Measurements from ENCODE around the gene FOS. TPM values are rescaled to one million over a fixed set of nuclear protein-coding genes. Genes with fewer than 3 reads are reported as not detected.
"Not testable (repeated sequence)": the region's sequence is repeated elsewhere in the genome, so short reads cannot be mapped to it uniquely, and the experiment has no call there.

Gene FOS
- total RNA-seq, 1 donor from 2014 or later = 2.7 TPM

- H3K4me3 ChIP-seq (ENCODE audit: low read depth, low read length) = peak overlapping the region; percentile 90
- no peak for DNase-seq (ENCODE audit: low read depth)
- no peak for TF ChIP-seq CTCF (conservative IDR thresholded peaks at IDR 0.05; ENCODE audit: low read depth, low read length)
Measured at GRCh38 chr14:75281654-75282019, 3.0 kb downstream of the FOS start.

GRCh38 chr14:75282170-75282554 is 3.5 kb downstream of the FOS start:
- H3K4me3 ChIP-seq (ENCODE audit: low read depth, low read length) = no peak overlapping the region
- TF ChIP-seq CTCF (conservative IDR thresholded peaks at IDR 0.05; ENCODE audit: low read depth, low read length) = no peak
- no peak for DNase-seq (ENCODE audit: low read depth)

GRCh38 chr14:75282555-75283161 is 4.0 kb downstream of the FOS start:
- H3K4me3 ChIP-seq (ENCODE audit: low read depth, low read length) = not testable (repeated sequence)
- peak; percentile 53 for DNase-seq (ENCODE audit: low read depth)

GRCh38 chr14:75283162-75283832 is 4.7 kb downstream of the FOS start:
- no peak for DNase-seq (ENCODE audit: low read depth)
- H3K4me3 ChIP-seq (ENCODE audit: low read depth, low read length) = no peak overlapping the region
- peak; percentile 40 for TF ChIP-seq CTCF (conservative IDR thresholded peaks at IDR 0.05; ENCODE audit: low read depth, low read length)

GRCh38 chr14:75283833-75284563 is 5.4 kb downstream of the FOS start:
- H3K4me3 ChIP-seq (ENCODE audit: low read depth, low read length) = no peak overlapping the region
- TF ChIP-seq CTCF (conservative IDR thresholded peaks at IDR 0.05; ENCODE audit: low read depth, low read length) = no peak
- no peak for DNase-seq (ENCODE audit: low read depth)

GRCh38 chr14:75285331-75285730 is 6.7 kb downstream of the FOS start:
- TF ChIP-seq CTCF (conservative IDR thresholded peaks at IDR 0.05; ENCODE audit: low read depth, low read length) = no peak
- no peak overlapping the region for H3K4me3 ChIP-seq (ENCODE audit: low read depth, low read length)
- no peak for DNase-seq (ENCODE audit: low read depth)

- DNase-seq (ENCODE audit: low read depth) = no peak
Measured at GRCh38 chr14:75286313-75286712, 7.7 kb downstream of the FOS start.

More at GRCh38 chr14:75286313-75286712, 7.7 kb downstream of the FOS start:
- no peak for TF ChIP-seq CTCF (conservative IDR thresholded peaks at IDR 0.05; ENCODE audit: low read depth, low read length)
- H3K4me3 ChIP-seq (ENCODE audit: low read depth, low read length) = no peak overlapping the region
